NT2/D1 (cell line): Measurements from ENCODE around the gene NSFL1C.
A peak's percentile ranks its signal among the peaks of the same experiment; 100 is the strongest.

ENCODE experiments used
- DNase-seq: peaks from one replicate; pipeline ENCODE4 v3.0.0-alpha.2; 2011; ENCODE audit warnings: low read depth, low spot score
- H3K27me3 ChIP-seq: 2 replicates; pipeline ENCODE4 v1.6.0; 2011; ENCODE audit warnings: mild to moderate bottlenecking; ENCODE audit not compliant: insufficient read length, insufficient read depth
- H3K36me3 ChIP-seq: 2 replicates; pipeline ENCODE4 v1.6.1; 2011; ENCODE audit warnings: mild to moderate bottlenecking, low read length, mixed read lengths; ENCODE audit not compliant: insufficient read depth, insufficient read length
- H3K4me1 ChIP-seq: 2 replicates; pipeline ENCODE4 v1.5.1; 2011; ENCODE audit not compliant: insufficient read depth, insufficient read length
- H3K4me3 ChIP-seq: 2 replicates; pipeline ENCODE4 v1.5.1; 2011; ENCODE audit warnings: low read depth; ENCODE audit not compliant: insufficient read length
- H3K9ac ChIP-seq: 2 replicates; pipeline ENCODE4 v1.6.0; 2011; ENCODE audit warnings: low read depth; ENCODE audit not compliant: insufficient read length
- H3K9me3 ChIP-seq: 2 replicates; pipeline ENCODE4 v1.5.1; 2011; ENCODE audit warnings: mild to moderate bottlenecking, low read length; ENCODE audit not compliant: insufficient read depth
- SUZ12 ChIP-seq: IDR thresholded peaks from 2 replicates; pipeline ENCODE4 v1.6.1; 2011; ENCODE audit not compliant: insufficient read length, insufficient read depth; ENCODE audit errors: extremely low read depth
- YY1 ChIP-seq: IDR thresholded peaks from 2 replicates; pipeline ENCODE4 v1.6.1; 2011; ENCODE audit not compliant: insufficient read length, insufficient read depth
- ZNF274 ChIP-seq: IDR thresholded peaks from 2 replicates; pipeline ENCODE4 v1.6.1; 2011; ENCODE audit warnings: mild to moderate bottlenecking, low read depth, low read length

The NSFL1C gene

GRCh38 chr20:1466211-1467081 lies at the start of gene NSFL1C:
TSS of gene NSFL1C (minus strand) at chr20:1466849. CDS start at chr20:1466824, 25 bp downstream.
- Histone ChIP-seq H3K9me3 (no peaks in the 10 kb centered on the region), H3K4me1 (peaks cover 5% of the 10 kb centered on the region), H3K4me3 (peak within 1 kb of the TSS; percentile 91), H3K9ac (peak within 1 kb of the TSS; percentile 93), H3K27me3 (peaks cover 4% of the 10 kb centered on the region), H3K36me3 (peaks cover 37% of the 10 kb centered on the region)
- peak; percentile 94 for DNase-seq
- peak; percentile 86 for TF ChIP-seq YY1
- no peak for TF ChIP-seq SUZ12

GRCh38 chr20:1513801-1514200 lies 47.2 kb upstream of the NSFL1C start:
- no peak overlapping the region for H3K9ac ChIP-seq
- H3K36me3 ChIP-seq = no peaks in the 10 kb centered on the region
- no peaks in the 10 kb centered on the region for H3K9me3 ChIP-seq
- no peak for DNase-seq
- H3K4me1 ChIP-seq = no peaks in the 10 kb centered on the region
- no peak for TF ChIP-seq ZNF274
- no peak for TF ChIP-seq SUZ12
- TF ChIP-seq YY1 = no peak
- H3K27me3 ChIP-seq = no peaks in the 10 kb centered on the region
- H3K4me3 ChIP-seq = no peak overlapping the region

GRCh38 chr20:1509237-1509636 lies 42.6 kb upstream of the NSFL1C start:
- Histone ChIP-seq H3K36me3 (no peaks in the 10 kb centered on the region), H3K9ac (no peak overlapping the region), H3K27me3 (no peaks in the 10 kb centered on the region), H3K4me1 (no peaks in the 10 kb centered on the region), H3K9me3 (no peaks in the 10 kb centered on the region), H3K4me3 (no peak overlapping the region)
- DNase-seq = no peak
- TF ChIP-seq YY1 = no peak
- TF ChIP-seq SUZ12 = no peak
- TF ChIP-seq ZNF274 = no peak

GRCh38 chr20:1508574-1508973 lies 41.9 kb upstream of the NSFL1C start:
- no peak overlapping the region for H3K9ac ChIP-seq
- H3K4me3 ChIP-seq = no peak overlapping the region
- no peaks in the 10 kb centered on the region for H3K4me1 ChIP-seq
- H3K36me3 ChIP-seq = no peaks in the 10 kb centered on the region
- TF ChIP-seq YY1 (no peak), SUZ12 (no peak), ZNF274 (no peak)
- no peaks in the 10 kb centered on the region for H3K27me3 ChIP-seq
- H3K9me3 ChIP-seq = 0 out of 2 replicates have a peak, but pooled peaks cover 6% of the 10 kb centered on the region
- DNase-seq = no peak

- H3K36me3 ChIP-seq = no peaks in the 10 kb centered on the region
- no peaks in the 10 kb centered on the region for H3K27me3 ChIP-seq
- DNase-seq = peak; percentile 68
- peaks cover 18% of the 10 kb centered on the region; the same call in 1 of the 2 replicates for H3K9me3 ChIP-seq
- no peaks in the 10 kb centered on the region for H3K4me1 ChIP-seq
- H3K4me3 ChIP-seq = no peak overlapping the region
- H3K9ac ChIP-seq = no peak overlapping the region
- no peak for TF ChIP-seq SUZ12
- TF ChIP-seq YY1 = no peak
- TF ChIP-seq ZNF274 = no peak
These were observed 40.6 kb upstream of the NSFL1C start for GRCh38 chr20:1507276-1507675.

GRCh38 chr20:1505871-1506270 lies 39.2 kb upstream of the NSFL1C start:
- no peak for DNase-seq
- Histone ChIP-seq H3K4me1 (no peaks in the 10 kb centered on the region), H3K36me3 (no peaks in the 10 kb centered on the region), H3K9me3 (peaks cover 20% of the 10 kb centered on the region; the same call in 1 of the 2 replicates), H3K27me3 (no peaks in the 10 kb centered on the region), H3K4me3 (no peak overlapping the region), H3K9ac (no peak overlapping the region)
- TF ChIP-seq ZNF274 (no peak), YY1 (no peak), SUZ12 (no peak)

- Histone ChIP-seq H3K36me3 (no peaks in the 10 kb centered on the region), H3K27me3 (no peaks in the 10 kb centered on the region), H3K9ac (no peak overlapping the region), H3K4me3 (no peak overlapping the region), H3K4me1 (no peaks in the 10 kb centered on the region), H3K9me3 (peaks cover 20% of the 10 kb centered on the region; the same call in 1 of the 2 replicates)
- no peak for DNase-seq
- TF ChIP-seq SUZ12 (no peak), ZNF274 (no peak), YY1 (no peak)
These were observed 38.7 kb upstream of the NSFL1C start for GRCh38 chr20:1505361-1505760.
